HG02759 (cell line): ENCODE measurements around the gene GREB1.

Experiments used
- ATAC-seq: cut with Tn5 transposase; IDR thresholded peaks from one replicate; pipeline ENCODE4 v1.9.1; 2021; ENCODE audit warnings: mild to moderate bottlenecking, moderate library complexity; ENCODE audit not compliant: unreplicated experiment

GREB1 gene

GRCh38 chr2:11559066-11559785, 25.4 kb downstream of the GREB1 start:
- ATAC-seq: no peak

DNA sequence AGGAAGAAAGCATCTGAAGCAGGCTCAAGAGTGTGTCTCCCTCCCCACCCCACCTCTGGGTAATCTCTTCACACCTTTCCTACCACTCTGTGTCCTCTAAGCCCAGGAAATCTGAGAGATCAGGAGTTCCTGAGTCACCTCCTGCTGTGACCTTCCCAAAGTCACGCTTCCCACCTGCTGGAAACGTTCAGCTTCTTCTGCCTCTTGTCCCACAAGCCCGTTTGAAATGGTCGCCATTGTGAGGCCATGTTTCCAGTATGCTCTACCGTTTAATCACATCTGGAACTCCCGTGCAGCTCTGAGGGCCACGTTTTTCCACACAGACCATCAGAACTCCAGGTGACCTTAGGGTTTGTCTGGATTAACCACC, 25.9 kb downstream of the GREB1 start:
- no peak for ATAC-seq

DNA sequence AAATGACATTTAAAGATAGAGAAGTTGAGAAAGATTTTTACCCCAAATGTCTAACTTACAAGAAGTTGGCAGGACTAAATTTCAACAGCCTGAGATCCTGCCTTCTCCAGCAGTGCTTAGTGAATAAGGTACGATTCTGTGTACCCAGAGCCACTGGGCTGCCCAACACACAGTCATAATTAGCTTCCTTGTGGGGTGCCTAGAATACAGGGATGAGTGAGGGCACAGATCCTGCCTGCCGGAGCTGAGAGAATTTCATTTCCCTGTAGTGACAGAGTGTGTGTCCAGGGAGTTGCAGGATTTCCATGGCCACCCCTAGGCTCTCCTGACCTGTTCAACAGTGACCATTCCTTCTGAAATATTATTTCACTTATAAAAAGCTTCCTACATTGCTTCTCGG, 27.0 kb downstream of the GREB1 start:
- no peak for ATAC-seq

- ATAC-seq: no peak
Observed at GRCh38 chr2:11562011-11562410, 28.2 kb downstream of the GREB1 start.

DNA sequence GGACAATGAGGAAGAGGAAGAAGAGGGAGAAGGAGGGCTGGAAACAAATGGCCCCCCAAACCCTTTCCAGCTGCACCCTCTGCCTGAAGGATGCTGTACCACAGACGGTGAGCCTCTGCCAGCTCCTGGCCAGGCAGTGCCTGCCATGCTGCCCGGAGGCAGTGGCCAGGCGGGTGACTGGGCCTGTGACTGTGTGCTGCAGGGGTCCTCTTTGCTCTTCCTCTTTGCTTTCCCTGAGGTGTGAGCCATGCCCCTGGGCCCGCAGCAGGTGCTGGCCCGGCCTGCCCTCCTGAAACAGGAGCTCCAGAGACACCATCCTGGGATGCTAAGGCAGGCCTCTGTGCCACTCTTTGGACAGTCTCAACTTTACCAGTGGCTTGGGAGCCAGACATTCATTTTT, 28.6 kb downstream of the GREB1 start:
- no peak for ATAC-seq

DNA sequence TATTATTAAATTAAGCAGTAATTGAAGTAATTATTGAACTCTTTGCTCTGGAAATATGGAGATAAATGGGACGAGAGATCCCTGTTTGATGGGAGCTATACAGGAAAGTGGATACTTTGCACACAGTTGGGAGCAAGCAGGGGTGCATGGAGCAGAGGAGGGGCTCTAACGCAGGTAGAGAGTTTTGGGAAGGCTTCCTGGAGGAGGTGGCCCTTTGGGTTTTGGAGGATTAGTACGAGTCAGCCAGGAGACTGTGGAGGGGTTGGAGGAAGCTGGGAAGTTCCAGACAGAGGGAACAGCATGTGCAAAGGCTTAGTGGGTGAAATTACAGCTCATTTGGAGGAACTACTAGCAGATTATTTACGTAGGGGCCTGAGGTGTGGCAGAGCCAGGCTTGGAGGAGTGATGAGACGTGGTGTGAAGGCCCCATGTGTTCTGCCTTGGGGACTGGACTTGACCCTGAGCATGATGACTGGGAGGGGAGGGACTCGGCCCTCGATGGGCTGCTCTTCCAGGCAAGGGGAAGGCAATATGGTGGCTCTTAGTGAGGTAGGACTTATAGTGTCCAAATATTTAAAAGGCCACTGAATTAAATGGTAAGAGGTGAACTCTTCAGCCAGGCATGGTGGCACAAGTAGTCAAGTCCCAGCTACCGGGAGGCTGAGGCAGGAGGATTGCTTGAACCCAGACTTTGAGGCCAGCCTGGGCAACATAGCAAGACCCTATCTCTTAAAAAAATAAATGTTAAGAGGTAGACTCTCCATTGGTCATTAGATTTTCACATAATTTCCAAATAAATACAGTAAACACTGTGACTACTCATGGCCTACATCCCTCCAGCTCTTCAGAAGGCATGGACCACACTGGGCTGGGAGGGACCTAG, 30.2 kb downstream of the GREB1 start:
- no peak for ATAC-seq

DNA sequence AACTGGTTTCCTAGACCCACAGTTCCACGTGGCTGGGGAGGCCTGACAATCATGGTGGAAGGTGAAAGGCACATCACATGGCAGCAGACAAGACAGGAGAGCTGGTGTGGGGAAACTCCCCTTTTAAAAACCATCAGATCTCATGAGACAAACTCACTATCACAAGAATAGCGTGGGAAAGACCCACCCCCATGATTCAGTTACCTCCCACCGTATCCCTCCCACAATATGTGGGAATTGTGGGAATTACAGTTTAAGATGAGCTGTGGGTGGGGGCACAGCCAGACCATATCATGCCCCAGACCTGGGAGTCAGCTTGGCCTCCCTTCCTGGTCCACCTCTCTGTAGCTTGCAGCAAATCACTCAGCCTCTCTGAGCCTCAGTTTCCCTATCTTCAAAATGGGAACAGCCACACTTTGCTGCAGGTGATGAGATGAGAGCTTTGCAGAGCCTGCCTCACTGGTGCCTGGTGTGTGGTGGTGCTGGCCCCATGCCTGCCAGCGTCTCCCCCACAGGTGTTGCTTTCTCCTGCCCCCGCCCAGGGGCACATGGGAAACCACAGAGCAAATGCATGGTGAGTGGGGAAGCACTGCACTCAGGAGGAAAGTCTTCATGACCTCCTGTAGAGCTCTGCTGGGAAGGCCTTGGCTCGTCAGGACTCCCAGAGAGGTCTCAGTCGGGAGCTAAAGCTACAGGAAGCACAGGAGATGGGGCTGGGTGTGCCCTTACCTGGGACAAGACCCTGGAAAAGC, 31.1 kb downstream of the GREB1 start:
- ATAC-seq: no peak

GRCh38 chr2:11566383-11566782, 32.5 kb downstream of the GREB1 start:
- ATAC-seq: no peak

DNA sequence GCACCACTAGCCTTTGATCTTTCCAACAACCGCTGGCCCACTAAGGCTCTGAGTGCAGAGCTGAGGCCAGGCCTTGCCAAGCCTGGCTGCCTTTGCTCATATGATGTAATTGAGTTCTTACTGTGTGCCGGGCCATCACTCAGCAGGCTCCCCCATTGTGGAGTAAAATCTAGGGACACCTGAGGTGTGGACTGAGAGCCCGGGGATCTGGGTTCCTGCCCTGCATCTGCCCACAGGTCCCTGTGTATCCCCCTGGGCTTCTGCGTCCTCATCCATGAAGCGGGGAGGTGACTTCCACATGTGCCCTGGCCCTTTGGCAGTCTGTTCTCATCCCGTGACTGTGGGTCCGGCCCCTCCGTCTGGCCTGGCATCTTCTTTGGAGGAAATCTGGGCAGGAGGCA, 33.8 kb downstream of the GREB1 start:
- no peak for ATAC-seq

GRCh38 chr2:11568436-11568835, 34.6 kb downstream of the GREB1 start:
- no peak for ATAC-seq

- ATAC-seq: no peak
Observed at GRCh38 chr2:11569636-11570035, 35.8 kb downstream of the GREB1 start.

DNA sequence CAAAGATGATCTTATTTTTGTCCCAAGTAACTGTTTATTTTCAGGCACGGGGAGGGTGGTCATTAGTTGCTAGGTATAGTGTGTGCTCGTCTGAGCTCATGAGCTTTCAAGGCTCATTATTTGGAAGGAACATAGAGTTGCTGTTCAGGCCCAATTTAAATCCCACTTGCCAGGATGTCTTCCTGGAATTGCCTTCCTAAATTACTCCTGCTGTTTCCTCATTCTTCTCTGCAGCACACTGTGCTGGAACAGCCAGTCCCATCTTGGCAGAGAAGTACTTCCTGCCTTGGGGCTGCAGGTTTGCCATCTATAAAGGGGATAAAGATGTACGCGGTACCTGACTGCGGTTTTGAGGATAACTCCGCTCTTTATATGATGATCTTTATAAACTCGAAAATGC, 37.3 kb downstream of the GREB1 start:
- ATAC-seq: no peak

GRCh38 chr2:11572996-11573395, 39.2 kb downstream of the GREB1 start:
- no peak for ATAC-seq

DNA sequence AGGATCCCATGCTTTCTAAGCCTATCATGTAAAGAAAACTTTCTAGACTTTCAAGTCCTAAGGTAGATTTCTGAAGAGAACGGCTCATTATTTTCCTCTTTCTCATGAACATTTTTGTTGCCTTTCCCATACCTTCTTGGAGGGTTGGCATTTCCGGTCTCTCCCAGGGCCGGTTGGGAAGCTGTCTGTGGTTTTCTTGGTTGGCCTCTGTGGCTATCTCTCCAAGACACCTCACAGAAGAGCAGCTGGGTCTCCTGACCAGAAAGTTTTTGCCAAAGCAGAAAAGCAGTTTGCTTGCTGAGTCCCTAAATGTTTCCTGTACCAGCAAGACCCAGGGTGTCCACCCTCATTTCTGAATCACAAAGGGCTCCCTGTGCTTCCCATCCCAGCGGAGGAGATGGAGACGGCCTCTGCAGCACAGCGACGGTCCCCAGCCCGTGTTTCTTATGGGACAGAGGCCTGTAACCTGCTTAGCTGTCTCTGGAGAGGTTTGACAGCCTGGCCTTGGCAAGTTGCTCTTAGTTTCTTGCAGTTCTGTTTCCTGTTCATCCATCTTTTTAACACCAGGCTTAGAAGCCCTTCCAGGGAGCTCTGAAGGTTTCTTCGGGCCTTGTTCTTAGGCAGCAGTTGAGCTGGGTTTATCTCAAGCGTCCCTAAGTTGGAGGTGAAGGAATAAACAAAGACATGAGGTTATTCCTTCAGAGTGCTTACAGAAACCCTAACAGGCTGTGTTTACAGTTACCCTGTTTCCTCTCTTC, 39.8 kb downstream of the GREB1 start:
- ATAC-seq: no peak

GRCh38 chr2:11574176-11575046, 40.6 kb downstream of the GREB1 start:
- ATAC-seq: no peak

- no peak for ATAC-seq
Observed at GRCh38 chr2:11576398-11576797, 42.6 kb downstream of the GREB1 start.

GRCh38 chr2:11577101-11577883, 43.4 kb downstream of the GREB1 start:
- ATAC-seq: no peak

DNA sequence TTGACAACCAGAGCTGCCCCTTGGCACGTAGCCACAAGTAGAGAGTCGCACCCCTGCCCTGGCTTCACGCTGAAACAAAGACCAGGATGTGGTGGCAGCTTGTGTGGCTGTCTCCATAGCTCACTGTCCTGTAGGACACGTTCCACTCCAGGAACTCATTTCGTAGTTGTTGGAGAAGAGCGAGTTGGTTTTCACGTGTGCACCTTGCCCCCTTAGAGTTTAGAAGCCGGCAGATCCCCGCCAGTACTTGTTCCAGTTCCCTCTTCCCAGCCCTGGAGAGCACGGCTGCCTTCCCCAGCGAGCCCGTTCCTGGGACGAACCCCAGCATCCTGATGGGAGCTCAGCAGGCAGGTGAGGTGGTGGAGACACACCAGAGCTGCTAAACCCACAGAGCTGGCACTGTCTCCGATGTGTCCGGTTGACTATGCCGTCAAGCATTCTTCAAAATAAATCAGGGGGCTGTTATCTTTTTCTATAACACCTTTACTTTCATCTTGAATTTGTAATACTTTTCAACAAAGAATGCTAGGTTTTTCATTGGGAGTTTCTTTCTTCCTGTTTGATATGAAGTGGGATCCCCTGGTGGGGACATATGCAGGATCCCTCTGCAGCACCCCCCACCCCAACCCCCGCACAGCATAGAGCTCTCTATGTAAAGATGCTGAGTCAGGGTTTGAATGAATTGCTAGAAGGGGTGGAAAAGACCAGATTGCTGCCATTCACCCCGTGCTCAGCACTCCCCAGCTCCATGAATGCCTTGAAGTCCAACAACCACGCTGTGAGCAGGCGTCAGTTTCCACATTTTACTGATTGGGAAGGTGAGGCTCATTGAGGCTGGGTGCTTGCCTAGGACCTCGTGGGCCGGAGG, 44.5 kb downstream of the GREB1 start:
- no peak for ATAC-seq
